K562 (cell line): ENCODE data around the gene CERS6. TPM values are rescaled to one million over a fixed set of nuclear protein-coding genes. Genes with fewer than 3 reads are reported as not detected.

Experiments
- SREBF1 ChIP-seq: fragments of 150-350 bp; IDR thresholded peaks from 2 replicates; pipeline ENCODE4 v1.6.1; 2014; ENCODE audit warnings: antibody characterized with exemption, low read depth, low read length, borderline replicate concordance
- ZNF263 ChIP-seq: sonication (generic); formaldehyde crosslinking; IDR thresholded peaks from 2 replicates; pipeline ENCODE4 v1.8.0; 2022; ENCODE audit warnings: mild to moderate bottlenecking, missing genetic modification reagents, borderline replicate concordance
- polyA plus RNA-seq, 8 experiments: library from polyadenylated mRNA; depleted of rRNA in 4 of 8; stranded (reverse) in 5 of 8; unstranded in 3 of 8; fragments of >200 nt; fragmentation: Nextera tagmentation in 2 of 8; fragmentation: Illumina TruSeq in 1 of 8; extraction: Ambion mirVana in 2 of 8; extraction: Trizol in 1 of 8; gene quantifications; 2 replicates each; pipeline versions ENCODE4 v1.2.1 to v1.2.3, GENCODE V29; 2011 to 2014; ENCODE audit warnings: inconsistent platforms in 1 of 8, missing spikeins in 1 of 8
- total RNA-seq, 7 experiments: library from RNA; depleted of rRNA in 6 of 7; stranded (reverse); fragments of >200 nt in 6 of 7; fragmentation: Illumina TruSeq in 2 of 7; extraction: Trizol in 2 of 7; gene quantifications; 2 replicates each; pipeline versions ENCODE4 v1.2.1 to v1.2.3, GENCODE V29; 2011 to 2021; ENCODE audit warnings: low replicate concordance in 1 of 7
- TF ChIP-seq, protein P1 (sequence below), 2 experiments: fragments of 450-650 bp; IDR thresholded peaks; 2 replicates each; pipeline ENCODE4 v1.6.1; 2018; ENCODE audit warnings: mild to moderate bottlenecking in 2 of 2, low read depth in 1 of 2; ENCODE audit not compliant: partially characterized antibody in 2 of 2
- TF ChIP-seq, protein P2 (sequence below): fragments of 450-650 bp; IDR thresholded peaks from 2 replicates; pipeline ENCODE4 v1.6.1; 2017; ENCODE audit warnings: antibody characterized with exemption, mild to moderate bottlenecking
- TF ChIP-seq, protein P3 (sequence below): fragments of 450-650 bp; IDR thresholded peaks from 2 replicates; pipeline ENCODE4 v1.6.1; 2016; ENCODE audit warnings: mild to moderate bottlenecking
- TF ChIP-seq, protein P4 (sequence below): fragments of 250-450 bp; sonication (Bioruptor Pico); IDR thresholded peaks from 2 replicates; pipeline ENCODE4 v1.4.0; 2020; ENCODE audit warnings: mild to moderate bottlenecking, moderate library complexity, borderline replicate concordance

The CERS6 gene
- total and polyA plus RNA-seq, 9 of the 15 experiments (the other 6 are each of a cell fraction or from before 2014, with no cell fraction given) = 1.6 to 13.6 (median 11.4) TPM

DNA sequence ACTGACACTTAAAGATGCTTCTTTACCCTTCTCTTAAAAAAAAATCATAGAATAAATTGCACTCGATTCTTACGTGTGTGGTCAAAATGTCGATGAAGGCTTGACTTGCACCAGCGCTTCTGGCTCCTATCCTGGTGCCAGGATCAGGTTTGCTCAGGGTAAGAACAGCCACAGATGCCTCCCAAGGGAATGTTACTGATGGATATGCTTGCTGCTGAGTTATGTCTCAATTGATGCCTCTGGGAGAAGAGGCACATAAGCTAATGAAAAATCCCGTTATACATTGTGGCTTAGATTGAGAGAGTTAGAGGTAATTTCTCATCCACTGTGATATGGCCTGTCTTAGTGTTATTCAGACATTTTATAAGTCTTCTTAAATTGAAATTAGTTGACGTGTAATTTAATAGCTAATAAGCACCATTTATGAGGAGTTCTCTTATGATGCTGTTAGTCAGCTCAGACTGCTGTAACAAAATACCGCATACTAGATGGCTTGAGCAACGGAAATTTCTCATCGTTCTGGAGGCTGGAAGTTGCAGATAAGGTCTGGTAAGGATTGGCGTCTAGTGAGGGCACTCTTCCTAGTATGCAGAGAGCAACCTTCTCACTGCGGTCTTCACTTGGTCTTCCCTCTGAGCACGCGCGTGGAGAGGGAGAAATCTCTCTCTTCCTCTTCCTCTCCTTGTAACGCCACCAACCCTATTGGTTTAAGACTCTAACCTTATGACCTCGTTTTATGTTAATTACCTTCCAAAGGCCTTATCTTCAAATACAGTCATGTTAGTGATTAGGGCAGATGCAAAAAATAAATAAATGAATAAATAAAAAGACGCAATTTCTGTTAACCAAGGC, 229.8 kb downstream of the CERS6 start (continued):
- no peak for TF ChIP-seq SREBF1
- TF ChIP-seq ZNF263 (CRISPR knock-in tag) = 0 out of 2 replicates have a peak, but pooled peaks have one; percentile 44
- TF ChIP-seq, protein P1, sequence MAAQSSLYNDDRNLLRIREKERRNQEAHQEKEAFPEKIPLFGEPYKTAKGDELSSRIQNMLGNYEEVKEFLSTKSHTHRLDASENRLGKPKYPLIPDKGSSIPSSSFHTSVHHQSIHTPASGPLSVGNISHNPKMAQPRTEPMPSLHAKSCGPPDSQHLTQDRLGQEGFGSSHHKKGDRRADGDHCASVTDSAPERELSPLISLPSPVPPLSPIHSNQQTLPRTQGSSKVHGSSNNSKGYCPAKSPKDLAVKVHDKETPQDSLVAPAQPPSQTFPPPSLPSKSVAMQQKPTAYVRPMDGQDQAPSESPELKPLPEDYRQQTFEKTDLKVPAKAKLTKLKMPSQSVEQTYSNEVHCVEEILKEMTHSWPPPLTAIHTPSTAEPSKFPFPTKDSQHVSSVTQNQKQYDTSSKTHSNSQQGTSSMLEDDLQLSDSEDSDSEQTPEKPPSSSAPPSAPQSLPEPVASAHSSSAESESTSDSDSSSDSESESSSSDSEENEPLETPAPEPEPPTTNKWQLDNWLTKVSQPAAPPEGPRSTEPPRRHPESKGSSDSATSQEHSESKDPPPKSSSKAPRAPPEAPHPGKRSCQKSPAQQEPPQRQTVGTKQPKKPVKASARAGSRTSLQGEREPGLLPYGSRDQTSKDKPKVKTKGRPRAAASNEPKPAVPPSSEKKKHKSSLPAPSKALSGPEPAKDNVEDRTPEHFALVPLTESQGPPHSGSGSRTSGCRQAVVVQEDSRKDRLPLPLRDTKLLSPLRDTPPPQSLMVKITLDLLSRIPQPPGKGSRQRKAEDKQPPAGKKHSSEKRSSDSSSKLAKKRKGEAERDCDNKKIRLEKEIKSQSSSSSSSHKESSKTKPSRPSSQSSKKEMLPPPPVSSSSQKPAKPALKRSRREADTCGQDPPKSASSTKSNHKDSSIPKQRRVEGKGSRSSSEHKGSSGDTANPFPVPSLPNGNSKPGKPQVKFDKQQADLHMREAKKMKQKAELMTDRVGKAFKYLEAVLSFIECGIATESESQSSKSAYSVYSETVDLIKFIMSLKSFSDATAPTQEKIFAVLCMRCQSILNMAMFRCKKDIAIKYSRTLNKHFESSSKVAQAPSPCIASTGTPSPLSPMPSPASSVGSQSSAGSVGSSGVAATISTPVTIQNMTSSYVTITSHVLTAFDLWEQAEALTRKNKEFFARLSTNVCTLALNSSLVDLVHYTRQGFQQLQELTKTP (IDR thresholded peaks at IDR 0.05; ENCODE audit: low read depth in 1 of 2, partially characterized antibody in 2 of 2) = peak in 1 of 2 experiments; percentile 75
- TF ChIP-seq, protein P2, sequence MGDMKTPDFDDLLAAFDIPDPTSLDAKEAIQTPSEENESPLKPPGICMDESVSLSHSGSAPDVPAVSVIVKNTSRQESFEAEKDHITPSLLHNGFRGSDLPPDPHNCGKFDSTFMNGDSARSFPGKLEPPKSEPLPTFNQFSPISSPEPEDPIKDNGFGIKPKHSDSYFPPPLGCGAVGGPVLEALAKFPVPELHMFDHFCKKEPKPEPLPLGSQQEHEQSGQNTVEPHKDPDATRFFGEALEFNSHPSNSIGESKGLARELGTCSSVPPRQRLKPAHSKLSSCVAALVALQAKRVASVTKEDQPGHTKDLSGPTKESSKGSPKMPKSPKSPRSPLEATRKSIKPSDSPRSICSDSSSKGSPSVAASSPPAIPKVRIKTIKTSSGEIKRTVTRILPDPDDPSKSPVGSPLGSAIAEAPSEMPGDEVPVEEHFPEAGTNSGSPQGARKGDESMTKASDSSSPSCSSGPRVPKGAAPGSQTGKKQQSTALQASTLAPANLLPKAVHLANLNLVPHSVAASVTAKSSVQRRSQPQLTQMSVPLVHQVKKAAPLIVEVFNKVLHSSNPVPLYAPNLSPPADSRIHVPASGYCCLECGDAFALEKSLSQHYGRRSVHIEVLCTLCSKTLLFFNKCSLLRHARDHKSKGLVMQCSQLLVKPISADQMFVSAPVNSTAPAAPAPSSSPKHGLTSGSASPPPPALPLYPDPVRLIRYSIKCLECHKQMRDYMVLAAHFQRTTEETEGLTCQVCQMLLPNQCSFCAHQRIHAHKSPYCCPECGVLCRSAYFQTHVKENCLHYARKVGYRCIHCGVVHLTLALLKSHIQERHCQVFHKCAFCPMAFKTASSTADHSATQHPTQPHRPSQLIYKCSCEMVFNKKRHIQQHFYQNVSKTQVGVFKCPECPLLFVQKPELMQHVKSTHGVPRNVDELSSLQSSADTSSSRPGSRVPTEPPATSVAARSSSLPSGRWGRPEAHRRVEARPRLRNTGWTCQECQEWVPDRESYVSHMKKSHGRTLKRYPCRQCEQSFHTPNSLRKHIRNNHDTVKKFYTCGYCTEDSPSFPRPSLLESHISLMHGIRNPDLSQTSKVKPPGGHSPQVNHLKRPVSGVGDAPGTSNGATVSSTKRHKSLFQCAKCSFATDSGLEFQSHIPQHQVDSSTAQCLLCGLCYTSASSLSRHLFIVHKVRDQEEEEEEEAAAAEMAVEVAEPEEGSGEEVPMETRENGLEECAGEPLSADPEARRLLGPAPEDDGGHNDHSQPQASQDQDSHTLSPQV = no peak
- TF ChIP-seq, protein P3, sequence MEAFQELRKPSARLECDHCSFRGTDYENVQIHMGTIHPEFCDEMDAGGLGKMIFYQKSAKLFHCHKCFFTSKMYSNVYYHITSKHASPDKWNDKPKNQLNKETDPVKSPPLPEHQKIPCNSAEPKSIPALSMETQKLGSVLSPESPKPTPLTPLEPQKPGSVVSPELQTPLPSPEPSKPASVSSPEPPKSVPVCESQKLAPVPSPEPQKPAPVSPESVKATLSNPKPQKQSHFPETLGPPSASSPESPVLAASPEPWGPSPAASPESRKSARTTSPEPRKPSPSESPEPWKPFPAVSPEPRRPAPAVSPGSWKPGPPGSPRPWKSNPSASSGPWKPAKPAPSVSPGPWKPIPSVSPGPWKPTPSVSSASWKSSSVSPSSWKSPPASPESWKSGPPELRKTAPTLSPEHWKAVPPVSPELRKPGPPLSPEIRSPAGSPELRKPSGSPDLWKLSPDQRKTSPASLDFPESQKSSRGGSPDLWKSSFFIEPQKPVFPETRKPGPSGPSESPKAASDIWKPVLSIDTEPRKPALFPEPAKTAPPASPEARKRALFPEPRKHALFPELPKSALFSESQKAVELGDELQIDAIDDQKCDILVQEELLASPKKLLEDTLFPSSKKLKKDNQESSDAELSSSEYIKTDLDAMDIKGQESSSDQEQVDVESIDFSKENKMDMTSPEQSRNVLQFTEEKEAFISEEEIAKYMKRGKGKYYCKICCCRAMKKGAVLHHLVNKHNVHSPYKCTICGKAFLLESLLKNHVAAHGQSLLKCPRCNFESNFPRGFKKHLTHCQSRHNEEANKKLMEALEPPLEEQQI = peak; percentile 30; the same call in 1 of the 2 replicates
- TF ChIP-seq, protein P4, sequence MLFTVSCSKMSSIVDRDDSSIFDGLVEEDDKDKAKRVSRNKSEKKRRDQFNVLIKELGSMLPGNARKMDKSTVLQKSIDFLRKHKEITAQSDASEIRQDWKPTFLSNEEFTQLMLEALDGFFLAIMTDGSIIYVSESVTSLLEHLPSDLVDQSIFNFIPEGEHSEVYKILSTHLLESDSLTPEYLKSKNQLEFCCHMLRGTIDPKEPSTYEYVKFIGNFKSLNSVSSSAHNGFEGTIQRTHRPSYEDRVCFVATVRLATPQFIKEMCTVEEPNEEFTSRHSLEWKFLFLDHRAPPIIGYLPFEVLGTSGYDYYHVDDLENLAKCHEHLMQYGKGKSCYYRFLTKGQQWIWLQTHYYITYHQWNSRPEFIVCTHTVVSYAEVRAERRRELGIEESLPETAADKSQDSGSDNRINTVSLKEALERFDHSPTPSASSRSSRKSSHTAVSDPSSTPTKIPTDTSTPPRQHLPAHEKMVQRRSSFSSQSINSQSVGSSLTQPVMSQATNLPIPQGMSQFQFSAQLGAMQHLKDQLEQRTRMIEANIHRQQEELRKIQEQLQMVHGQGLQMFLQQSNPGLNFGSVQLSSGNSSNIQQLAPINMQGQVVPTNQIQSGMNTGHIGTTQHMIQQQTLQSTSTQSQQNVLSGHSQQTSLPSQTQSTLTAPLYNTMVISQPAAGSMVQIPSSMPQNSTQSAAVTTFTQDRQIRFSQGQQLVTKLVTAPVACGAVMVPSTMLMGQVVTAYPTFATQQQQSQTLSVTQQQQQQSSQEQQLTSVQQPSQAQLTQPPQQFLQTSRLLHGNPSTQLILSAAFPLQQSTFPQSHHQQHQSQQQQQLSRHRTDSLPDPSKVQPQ = no peak
